ENCODE data around the gene USP40.

The USP40 gene

DNA sequence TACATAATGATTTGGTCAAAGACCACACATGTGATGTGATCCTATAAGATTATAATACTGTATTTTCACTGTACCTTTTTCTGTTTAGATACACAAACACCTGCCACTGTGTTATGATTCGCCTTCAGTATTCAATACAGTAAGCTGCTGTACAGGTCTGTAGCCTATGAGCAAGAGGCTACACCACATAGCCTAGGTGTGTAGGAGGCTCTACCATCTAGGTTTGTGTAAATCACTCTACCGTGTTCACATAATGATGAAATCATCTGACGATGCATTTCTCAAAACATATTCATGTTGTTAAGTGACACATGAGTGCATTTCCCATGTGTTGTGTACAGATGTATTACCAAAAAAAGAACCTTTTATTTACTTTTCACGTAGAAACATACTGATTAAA, 74.5 kb downstream of the USP40 start:
- no peak for DNase-seq

DNA sequence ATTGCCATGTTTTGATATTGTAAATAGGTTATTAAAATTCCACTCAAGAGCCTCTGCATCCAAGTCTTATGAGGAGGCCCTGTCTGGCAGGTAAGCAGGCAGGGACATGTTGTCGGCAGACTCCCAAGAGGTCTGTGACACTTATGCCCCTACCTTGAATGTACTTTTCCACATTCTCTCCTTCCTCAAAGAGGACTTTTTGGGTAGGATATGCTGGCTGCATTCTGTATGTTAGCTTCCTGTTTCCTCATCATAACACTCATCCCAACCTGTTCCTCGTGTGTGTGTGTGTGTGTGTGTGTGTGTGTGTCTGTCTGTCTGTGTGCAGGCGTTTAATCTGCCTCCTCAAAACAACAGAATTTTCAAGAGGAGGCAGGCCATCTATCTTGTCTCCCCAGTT, 75.3 kb downstream of the USP40 start:
- no peak for DNase-seq

DNA sequence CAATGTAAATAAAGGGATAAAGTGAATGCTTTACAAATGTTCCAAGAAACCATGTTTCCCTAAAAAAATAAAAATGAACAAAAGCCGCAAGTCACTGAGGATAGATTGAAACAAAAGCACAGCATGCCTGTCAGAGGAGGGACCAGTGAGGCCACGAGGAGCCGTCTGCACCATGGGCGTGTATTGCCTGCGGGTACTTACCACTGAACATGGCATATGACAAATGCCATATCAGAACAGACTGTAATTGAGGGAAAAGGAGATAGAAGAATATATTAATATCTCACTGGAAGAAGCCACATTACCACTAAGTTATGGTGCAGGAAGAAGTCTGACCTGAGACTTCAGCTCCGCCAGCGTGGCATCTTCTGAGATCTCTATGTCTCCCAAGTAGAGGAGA, 75.8 kb downstream of the USP40 start:
- no peak for DNase-seq

DNA sequence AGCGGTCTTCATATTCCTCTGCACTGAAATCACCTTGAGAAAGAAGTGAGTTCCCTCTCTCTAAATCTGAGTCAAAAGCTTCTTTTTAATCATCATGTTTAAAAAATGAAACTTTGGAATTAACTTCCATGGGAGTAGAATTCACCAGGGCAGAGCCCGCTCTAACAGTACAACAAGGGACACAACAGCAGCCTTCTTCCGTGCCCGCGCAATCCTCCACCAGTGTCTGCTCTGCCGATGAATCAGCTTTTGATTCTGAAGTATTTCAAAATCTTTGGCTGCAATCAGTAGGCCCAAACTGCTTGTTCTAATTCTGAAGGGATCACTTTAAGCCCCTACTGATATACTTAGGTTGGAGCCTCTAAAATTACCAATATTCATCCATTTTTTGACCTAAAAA, 76.9 kb downstream of the USP40 start:
- no peak for DNase-seq

DNA sequence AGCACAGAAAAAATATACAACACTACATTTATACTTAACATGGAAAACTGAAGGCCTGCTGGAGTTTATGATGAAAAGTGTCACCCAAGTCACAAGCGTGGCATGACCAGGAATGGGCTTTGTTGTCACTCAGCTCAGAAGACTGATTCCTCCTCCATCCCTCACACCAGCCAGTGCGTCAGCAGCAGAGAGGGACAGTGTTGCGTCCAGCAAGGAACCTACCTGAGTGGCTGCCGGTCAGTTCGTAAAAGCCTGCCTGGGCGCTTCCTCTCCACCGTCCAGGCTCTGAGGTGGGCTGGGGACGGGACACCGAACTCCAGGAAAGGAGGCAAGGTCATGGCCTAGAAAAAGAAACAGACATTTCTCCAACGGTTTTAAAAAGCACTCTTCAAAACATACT, 77.4 kb downstream of the USP40 start:
- no peak for DNase-seq

DNA sequence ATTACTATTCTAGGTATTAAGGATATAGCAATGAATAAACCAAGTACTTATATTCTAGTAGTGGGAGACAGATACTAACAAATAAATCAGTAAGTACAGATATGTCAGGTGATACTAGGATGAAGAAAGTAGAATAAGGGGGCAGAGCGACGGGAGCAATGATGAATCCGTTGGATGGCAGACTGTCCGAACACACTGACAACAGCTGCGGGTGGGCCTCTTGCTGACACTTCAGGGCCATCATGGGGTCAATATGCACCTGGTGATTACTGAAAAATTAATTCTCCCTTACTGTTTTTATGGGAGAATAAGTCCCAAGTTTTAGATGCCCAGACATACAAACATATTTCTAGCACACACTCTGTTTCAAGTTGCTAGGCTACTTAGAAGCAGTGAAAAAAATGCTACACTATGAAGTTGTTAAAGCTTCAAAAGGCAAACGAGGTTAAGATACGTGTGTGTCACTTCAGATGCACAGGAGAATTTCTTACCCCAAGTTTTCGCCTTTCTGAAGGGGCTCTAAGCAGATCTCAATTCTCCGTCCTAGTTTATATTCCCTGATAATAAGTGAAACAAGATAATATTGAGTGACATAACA, 78.7 kb downstream of the USP40 start:
- DNase-seq, result no peak

DNA sequence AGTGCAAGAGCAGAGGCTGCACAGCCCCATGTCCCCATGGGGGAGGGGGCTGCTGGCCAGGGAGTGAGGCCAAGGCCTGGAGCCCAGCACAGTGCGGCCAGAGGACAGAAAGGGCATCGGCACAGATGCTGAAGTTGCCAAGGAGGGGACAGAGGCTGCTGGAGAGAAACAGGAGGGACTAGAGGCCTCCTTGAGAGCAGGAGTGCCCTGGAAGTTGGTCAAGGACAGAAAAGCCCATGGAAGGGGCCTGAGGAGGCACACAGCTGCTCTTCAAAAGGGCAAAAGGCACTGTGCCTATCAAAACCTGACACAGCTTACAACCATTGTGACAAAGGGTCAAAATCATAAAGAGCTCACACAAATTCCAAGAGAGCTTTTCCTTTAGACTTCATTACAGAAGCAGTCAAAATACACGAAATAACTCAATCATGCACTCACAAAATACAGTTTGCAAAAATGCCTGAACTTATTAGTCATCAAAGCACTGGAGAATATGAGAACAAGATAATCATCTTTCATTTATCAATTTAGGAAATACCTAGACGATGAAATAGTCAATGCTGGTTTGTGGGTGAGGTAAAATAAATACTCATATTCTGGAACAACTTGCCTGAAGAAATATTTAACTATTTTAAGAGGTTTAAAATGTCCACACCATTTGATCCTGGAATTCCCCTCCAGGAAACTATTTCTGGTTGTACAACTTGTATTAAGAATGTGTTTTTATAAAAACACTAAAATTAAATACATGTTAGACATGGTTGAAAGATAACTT, 79.6 kb downstream of the USP40 start:
- DNase-seq, result no peak

DNA sequence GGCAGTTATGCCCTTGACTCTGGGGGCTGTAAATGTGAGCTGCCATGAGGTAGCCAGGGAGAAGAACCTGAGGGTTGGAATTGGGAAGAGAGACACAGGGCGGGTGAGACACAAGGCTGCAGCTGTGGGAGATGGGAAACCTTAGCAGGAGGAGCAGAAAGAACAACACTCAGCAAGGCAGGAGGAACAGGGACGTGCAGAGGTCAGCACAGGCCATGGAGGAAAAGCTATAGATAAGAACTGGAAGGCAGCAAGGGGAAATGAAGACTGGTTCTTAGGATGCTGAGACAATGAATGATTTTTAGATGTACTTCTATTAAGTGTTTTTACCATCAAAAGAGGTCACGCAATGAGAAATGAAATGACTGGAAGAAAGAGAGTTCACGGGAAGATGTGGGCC, 80.2 kb downstream of the USP40 start:
- DNase-seq, result no peak

DNA sequence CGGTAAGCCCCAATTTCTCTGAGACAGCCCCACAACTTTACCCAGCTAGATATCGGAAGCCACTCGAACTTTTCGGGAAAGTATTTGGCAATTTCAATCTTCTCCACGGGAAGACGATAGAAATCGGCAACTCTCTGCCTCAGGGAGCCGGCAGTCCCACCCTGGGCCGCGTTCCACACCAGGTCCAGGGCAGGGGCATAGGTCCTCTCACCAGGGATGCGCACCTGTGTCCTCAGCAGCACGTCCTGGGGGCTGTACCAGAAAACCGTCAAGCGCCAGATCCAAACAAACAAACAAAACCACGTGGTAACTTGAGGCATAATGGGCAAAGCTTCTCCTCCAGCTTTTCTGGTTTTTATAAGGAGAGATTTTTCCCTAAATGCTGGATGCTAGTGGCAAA, 80.9 kb downstream of the USP40 start:
- DNase-seq, result no peak

DNA sequence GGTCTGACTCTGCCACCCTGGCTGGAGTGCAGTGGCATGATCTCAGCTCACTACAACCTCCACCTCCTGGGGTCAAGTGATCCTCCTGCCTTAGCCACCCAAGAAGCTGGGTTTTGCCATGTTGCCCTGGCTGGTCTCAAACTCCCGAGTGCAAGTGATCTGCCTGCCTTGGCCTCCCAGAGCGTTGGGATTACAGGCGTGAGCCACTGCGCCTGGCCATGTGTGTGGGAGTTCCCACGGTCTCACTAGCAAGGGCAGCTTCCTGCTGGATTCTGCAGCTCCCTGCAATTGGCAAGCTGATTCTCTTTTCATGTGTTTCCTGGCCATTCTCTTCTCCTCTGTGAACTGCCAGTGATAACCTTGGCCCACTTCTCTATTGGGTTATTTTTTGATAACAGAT, 84.0 kb downstream of the USP40 start:
- no peak for DNase-seq

DNA sequence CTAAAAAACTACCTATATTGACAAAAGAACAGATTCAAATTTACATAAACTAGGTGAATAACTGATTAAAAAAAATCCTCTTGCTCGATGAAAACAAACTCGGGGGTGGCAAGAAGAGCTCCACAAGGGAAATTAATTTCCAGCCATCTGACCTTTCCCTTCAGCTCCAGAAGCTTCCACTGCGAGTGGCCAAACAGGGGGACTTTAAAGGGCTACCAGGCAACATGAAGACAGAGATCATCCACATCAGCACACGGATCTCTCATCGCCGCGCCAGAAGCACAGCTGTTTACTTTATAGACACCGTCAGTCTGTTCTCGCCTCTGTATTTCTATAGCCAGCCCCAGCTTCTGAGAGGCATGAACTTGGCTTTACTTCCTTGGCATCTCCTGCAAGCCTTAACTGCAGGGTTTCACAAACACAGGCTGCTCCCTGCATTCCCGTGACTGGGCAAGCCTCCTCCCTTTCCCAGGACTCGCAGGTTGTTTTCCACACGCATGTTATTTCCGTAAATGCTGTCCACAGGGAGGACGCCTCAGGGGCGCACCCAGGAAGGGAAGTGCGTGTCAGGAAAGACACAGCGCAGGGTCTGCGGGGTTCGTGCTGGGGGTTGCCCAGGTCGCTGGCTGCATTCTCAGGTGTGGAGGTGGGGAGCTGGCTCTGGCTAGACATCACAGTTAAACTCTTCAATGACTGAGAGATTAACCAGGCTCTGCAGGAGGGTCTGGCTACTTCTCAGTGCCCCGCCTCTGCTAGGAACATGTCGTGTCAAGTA, 85.0 kb downstream of the USP40 start:
- DNase-seq, result no peak

DNA sequence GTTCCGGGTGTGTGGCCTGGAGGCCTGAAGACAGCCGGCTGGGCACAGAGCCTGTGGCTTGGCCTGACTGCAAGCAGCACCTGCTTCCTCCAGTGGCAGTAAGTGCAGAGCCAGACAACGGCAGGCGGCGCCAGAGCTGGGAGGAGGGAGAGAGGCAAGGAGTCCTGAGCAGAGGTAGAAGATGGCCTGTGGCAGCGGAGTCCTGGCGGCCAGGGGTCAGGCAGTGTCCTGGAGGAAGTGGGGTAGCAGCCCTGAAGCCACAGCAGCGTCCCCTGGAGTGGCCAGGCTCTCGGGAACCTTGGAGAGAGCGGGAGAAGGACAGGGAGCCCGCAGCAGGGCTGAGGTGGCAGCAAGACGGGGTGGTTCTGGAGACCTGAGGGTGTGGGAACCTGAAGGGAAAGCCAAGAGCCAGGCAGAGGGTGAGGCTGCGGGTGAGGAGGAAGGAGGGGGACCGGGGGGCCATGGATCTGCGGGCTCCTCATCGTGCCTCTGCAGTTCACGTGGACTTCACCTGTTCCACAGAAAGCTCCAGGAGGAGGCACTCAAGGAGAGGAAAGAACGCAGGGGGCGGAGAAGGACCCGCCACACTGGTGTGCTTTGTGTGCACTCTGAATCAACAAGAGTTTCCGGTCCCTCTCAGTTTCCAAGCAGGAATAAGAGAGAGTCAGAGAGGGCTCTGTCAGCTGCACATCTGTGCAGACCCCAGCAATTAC, 85.9 kb downstream of the USP40 start:
- no peak for DNase-seq

DNA sequence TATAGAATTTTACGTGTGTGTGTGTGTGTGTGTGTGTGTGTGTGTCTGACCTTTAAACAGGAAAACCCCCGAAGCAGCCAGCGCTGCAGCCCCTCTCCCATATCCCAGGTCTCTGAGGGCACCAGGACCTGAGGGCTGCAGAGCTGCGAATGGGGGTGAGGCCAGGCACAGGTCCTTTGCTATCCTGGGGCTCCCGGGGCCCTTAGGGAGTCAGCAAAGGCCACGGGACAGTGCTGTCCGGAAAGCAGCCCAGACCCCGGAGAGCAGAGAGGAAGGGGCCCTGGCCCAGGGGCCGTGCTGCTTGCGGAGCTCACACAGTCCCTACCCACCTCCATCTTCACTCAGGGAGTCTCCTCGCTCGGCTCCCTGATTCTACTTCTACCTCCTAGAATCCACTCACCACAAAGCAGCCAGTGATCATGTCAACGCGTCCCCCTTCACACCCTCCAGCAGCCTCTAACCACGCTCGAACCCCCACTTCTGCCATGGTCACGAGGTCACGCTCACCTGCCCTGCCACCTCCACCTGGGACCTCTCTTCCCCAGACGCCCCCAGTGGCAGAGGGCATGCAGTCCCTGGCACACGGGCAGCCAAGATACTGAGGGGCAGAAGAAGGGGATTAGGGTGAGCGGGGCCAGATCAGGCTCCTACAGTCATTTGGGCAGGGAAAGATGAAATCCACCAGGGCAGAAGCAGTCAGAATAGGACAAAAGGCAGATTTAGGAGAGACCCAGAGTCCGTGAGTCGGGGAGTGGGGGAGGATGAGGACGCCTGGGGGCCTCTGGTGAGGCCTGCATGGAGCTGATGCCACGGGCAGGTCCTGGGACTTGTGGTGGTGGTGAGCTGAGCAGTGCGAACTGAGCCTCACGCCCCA, 86.7 kb downstream of the USP40 start:
- DNase-seq, result no peak

DNA sequence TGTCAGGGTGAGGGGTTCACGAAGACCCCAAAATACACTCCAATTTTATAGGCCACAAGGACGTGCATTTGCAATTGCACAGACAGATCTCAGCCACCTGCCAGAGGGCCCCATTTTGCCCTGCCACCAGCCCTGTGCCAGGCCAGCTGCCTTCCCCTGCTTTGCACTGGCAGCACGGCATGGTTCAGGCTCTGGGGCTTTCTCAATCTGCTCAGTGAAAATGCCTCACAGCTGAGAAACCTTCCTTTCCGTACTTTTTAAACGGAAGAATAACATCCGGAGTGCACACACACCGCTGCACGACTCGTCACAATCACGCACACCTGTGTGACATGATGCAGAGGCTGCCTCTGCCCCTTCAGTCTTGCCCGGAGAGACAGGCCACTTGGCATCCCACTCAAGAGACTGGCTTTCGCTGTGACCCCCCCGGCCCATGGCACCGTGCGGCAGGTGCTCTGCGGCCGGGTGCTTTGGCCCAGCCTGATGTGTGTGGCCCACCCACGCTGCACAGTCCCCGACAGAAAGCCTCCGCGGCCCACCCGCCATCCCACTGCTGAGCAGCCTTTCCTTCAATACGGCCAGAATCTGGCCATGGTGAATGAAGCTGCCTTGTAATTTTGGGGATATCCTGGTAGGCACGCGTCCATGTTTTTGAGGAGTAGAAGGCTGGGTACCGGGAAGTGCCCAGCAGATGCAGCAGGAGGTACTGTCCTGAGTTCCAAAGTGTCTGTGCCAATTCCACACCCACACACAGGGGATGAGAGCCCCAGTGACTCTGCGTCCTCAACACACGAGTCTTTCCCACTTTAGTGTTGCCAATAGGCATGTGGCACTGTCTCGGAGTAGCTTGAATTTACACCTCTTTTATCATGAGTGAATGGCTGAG, 88.8 kb downstream of the USP40 start:
- no peak for DNase-seq

DNA sequence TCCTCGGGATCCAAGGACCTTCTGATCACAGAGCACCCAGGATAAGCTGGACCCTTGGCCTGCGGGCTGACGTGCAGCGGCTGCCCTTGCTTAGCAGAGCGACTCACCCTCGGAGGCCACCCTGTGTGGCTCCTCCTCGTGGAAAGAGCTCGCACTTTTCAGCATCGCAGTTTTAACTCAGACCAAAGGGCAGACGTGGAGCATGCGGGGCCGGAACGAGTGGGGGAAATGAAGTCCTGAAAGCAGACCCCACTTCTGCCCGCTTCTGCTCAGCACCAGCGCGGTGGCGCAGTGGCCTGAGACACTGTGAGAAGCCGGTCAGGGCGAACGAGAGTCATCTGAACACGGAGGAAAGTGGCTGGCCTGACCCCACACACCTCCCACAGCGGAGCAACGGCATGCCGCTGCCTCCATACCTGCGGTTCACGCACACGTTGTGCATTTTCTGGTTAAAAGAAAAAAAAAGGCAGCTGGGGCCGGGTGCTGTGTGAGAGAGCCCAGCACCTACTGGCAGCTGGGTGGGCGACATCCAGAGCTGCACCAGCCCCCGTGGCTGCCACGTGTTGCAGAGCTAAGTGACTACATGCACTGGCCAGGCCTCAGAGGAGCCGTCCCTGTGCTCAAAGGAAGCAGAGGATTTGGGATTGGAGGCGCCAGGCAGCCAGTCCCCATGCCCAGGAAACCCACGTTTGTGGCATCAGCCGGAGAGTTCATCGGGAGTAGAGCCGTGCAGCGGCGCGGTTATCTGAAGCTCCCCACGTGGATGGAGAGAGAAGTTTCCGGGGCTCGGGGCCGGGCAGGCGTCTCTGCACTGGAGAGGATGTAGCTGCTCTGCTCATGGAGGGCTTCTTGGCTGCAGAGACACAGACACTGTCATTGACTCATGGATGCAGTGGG, 89.7 kb downstream of the USP40 start:
- DNase-seq, result no peak

DNA sequence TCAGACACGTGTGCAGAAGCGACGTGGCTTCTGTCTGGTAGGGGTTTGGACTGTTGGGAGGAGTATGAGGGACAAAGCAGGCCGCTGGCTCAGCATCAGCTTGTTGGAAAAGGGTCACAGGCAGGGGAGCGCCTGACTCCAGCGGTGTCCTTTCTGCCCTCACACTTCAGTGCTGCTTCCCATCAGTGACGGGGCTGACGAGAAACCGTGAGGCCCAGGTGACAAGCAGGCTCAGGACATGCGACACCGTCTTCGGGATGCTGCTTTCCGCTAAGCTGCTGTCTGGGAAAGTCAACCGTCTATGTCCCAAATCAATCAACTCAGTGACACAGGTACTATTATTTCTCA, 90.5 kb downstream of the USP40 start:
- no peak for DNase-seq

DNA sequence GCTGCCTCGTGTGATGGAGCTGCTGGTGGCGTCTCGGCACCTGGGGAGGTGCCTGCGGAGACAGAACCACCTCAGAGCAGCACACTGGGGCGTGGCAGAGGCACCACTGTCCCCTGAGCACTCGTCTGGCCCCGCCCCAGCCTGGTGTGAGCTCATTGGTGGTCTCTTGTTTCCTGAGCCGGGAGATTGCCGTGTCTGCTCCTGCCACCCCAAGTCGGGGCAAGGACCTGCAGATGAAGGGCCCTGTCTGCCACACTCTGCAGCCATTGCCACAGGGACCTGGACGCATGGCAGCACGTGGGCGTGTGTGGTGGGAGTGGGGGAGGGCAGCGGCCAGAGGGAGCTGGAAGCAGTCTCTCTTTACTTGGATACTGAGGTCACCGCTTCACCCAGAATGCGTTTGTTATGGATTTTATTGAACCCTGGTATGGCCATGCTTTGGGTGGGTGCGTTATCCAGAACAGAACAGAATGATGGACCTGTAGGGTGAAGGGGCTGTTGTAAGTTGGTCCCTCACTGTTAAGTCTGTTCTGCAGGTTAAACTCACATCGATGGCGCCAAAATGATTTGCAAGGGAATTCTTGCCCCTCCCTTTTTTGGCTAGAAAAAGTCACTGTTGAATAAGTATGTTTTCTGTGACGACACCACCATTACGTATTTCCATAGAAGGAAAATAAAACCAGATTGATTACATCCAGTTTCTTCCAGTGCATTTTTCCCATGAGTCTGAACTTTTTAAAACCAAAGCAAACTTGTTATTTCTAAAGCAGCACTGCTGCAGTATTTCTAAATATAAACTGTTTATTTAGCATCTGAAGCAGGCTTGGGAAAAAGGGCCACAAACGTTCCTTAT, 92.0 kb downstream of the USP40 start:
- no peak for DNase-seq

DNA sequence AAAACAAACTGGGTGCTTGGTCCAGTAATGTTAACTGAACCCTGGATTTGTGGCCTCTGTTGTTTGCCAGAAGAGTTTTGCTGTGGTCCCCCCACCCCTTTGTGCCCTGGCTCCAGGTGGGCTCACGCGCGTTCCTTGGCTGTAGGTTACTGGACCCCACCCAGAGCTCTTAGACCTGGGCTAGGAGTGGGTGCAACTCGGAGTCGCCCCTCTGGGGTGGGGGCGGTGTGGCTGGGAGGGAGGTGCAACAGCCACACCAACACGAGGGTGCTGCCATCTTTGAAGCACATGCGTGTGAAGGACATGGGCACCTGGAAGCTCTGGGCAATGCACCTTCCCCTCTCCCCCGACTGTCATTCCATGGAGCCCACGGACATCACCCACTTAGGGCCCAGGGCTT, 92.7 kb downstream of the USP40 start:
- no peak for DNase-seq

DNA sequence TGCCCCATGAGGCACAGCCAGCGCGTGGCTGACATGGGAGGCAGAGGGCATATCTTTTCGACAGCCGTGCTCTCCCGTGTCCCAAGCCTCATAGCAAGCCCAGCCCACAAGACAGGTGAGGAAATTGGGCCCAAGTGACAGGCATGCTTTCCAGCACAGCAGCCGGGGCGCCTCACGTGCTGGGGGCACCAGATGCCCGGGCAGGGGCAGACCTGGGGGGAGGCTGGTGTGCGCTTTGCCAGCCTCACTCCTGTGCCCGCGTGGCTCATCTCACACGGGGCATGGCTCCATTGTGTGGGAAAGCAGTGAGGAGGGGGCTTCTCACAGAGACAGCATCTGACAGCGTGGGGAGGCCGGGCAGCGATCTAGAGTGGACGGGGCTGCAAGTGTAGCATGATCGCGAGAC, 93.2 kb downstream of the USP40 start:
- DNase-seq, result no peak
